Esophagus muscularis mucosa (tissue), 4 donors: ENCODE data around the gene PBRM1. TPM values are rescaled to one million over a fixed set of nuclear protein-coding genes. Genes with fewer than 3 reads are reported as not detected.

Source experiments
- DNase-seq: peaks from one replicate; pipeline ENCODE4 v3.0.0-alpha.2; 2017; ENCODE audit errors: extremely low spot score
- H3K27ac ChIP-seq, 4 donors: fragments of 200-600 bp; sonication (generic); replicated peaks in 1 of 4; 1 replicate in 3 of 4; 2 replicates in 1 of 4; pipeline ENCODE4 v1.5.1; 2016 to 2019; ENCODE audit warnings: mild to moderate bottlenecking in 1 of 4
- H3K27me3 ChIP-seq, 4 donors: fragments of 200-600 bp; sonication (generic); one replicate each; pipeline versions ENCODE4 v1.5.1 to v1.6.0; 2016 to 2019
- H3K36me3 ChIP-seq, 4 donors: fragments of 200-600 bp; sonication (generic); one replicate each; pipeline ENCODE4 v1.5.1; 2016 to 2019
- H3K4me1 ChIP-seq, 4 donors: fragments of 200-600 bp; sonication (generic); one replicate each; pipeline ENCODE4 v1.5.1; 2016 to 2019
- H3K4me3 ChIP-seq, 4 donors: fragments of 200-600 bp; sonication (generic); 1 replicate in 2 of 4; 2 replicates in 2 of 4; pipeline ENCODE4 v1.5.1; 2016 to 2019; ENCODE audit warnings: mild to moderate bottlenecking in 4 of 4, moderate library complexity in 1 of 4
- H3K9me3 ChIP-seq, 4 donors: fragments of 200-600 bp; sonication (generic); 1 replicate in 3 of 4; 2 replicates in 1 of 4; pipeline ENCODE4 v1.5.1; 2016 to 2019
- CTCF ChIP-seq, 3 experiments: fragments of 200-600 bp in 2 of 3; fragments of 450-650 bp in 1 of 3; sonication (generic) in 2 of 3; IDR thresholded peaks; one replicate each; pipeline ENCODE4 v1.5.1; 2017 to 2019; ENCODE audit warnings: antibody characterized with exemption in 3 of 3, mild to moderate bottlenecking in 2 of 3, moderate library complexity in 1 of 3
- EP300 ChIP-seq: sonication (generic); formaldehyde crosslinking; IDR thresholded peaks from one replicate; pipeline ENCODE4 v1.6.1; 2017; ENCODE audit warnings: antibody characterized with exemption
- POLR2A ChIP-seq: fragments of 450-650 bp; IDR thresholded peaks from one replicate; pipeline ENCODE4 v1.6.1; 2017; ENCODE audit warnings: antibody characterized with exemption, moderate library complexity, mild to moderate bottlenecking, low read depth
- POLR2AphosphoS5 ChIP-seq, 2 donors: sonication (generic); formaldehyde crosslinking; IDR thresholded peaks; one replicate each; pipeline ENCODE4 v1.6.1; 2017; ENCODE audit warnings: antibody characterized with exemption in 2 of 2
- WGBS: methylation state at CpG from one replicate; pipeline ENCODE4 v1.1.5; 2018; 5-methylcytosine and 5-hydroxymethylcytosine counted together
- intact Hi-C: fragments of 100-400 bp; cut with DNase I; formaldehyde crosslinking; loops from one replicate; pipeline ENCODE4 v1.15.1; 2023
- total RNA-seq, 4 donors: library from RNA; depleted of rRNA; stranded (reverse); fragments of >200 nt; gene quantifications; one replicate each; pipeline versions ENCODE4 v1.1.0 to v1.2.1, GENCODE V29; 2016

The PBRM1 gene
- total RNA-seq, 4 donors from 2014 or later, result 79.4 to 99.3 (median 82.8) TPM

- Histone ChIP-seq H3K27ac (no peak overlapping the region), H3K9me3 (no peaks in the 10 kb centered on the region), H3K4me1 (peaks cover 34 to 43% (median 37%) of the 10 kb centered on the region in 4 donors), H3K36me3 (peaks cover 0 to 39% (median 18%) of the 10 kb centered on the region in 4 donors), H3K27me3 (no peaks in the 10 kb centered on the region), H3K4me3 (no peak overlapping the region)
- DNase-seq, result no peak
- TF ChIP-seq POLR2AphosphoS5 (IDR thresholded peaks at IDR 0.05) (no peak), CTCF (IDR thresholded peaks at IDR 0.05) (no peak), EP300 (no peak), POLR2A (no peak)
- intact Hi-C loops, result no loop called here
- WGBS, result 91% methylated on average over 2 of the region's 2 CpGs
Observed at GRCh38 chr3:52541050-52541449, 144.7 kb downstream of the PBRM1 start.

- TF ChIP-seq POLR2A, result no peak
- no peak for TF ChIP-seq EP300
- no peak for TF ChIP-seq POLR2AphosphoS5 (IDR thresholded peaks at IDR 0.05)
- no peak for TF ChIP-seq CTCF (IDR thresholded peaks at IDR 0.05)
- H3K27me3 ChIP-seq, result no peaks in the 10 kb centered on the region
- no peaks in the 10 kb centered on the region for H3K9me3 ChIP-seq
- intact Hi-C loops, result no loop called here
- DNase-seq, result no peak
- H3K4me1 ChIP-seq, result peaks cover 52 to 57% (median 55%) of the 10 kb centered on the region in 4 donors
- peak overlapping the region in 2 of 4 donors; percentile 16 to 95 for H3K27ac ChIP-seq
- peak overlapping the region in 1 of 4 donors; percentile 2 for H3K4me3 ChIP-seq
- 89% methylated on average over 5 of the region's 5 CpGs for WGBS
- H3K36me3 ChIP-seq, result peaks cover 0 to 26% (median 10%) of the 10 kb centered on the region in 4 donors
Observed at GRCh38 chr3:52539010-52539653, 146.6 kb downstream of the PBRM1 start.

- H3K36me3 ChIP-seq, result peaks cover 0 to 21% (median 8%) of the 10 kb centered on the region in 4 donors
- peak overlapping the region; percentile 84 to 95 (median 91) for H3K27ac ChIP-seq
- peak; percentile 72 for DNase-seq
- H3K4me3 ChIP-seq, result peak overlapping the region; percentile 71 to 81 (median 74)
- H3K27me3 ChIP-seq, result no peaks in the 10 kb centered on the region
- TF ChIP-seq POLR2AphosphoS5 (IDR thresholded peaks at IDR 0.05) (no peak), EP300 (no peak), CTCF (IDR thresholded peaks at IDR 0.05) (no peak), POLR2A (no peak)
- H3K9me3 ChIP-seq, result no peaks in the 10 kb centered on the region
- intact Hi-C loops, result no loop called here
- peaks cover 55 to 65% (median 63%) of the 10 kb centered on the region in 4 donors for H3K4me1 ChIP-seq
- WGBS, result 76% methylated on average over 7 of the region's 7 CpGs
Observed at GRCh38 chr3:52537726-52538421, 147.8 kb downstream of the PBRM1 start.

GRCh38 chr3:52537165-52537620 lies 148.5 kb downstream of the PBRM1 start:
- intact Hi-C loops, result no loop called here
- H3K4me3 ChIP-seq, result peak overlapping the region; percentile 71 to 81 (median 74)
- TF ChIP-seq POLR2A (no peak), EP300 (no peak), CTCF (IDR thresholded peaks at IDR 0.05) (no peak), POLR2AphosphoS5 (IDR thresholded peaks at IDR 0.05) (no peak)
- H3K9me3 ChIP-seq, result no peaks in the 10 kb centered on the region
- peaks cover 0 to 21% (median 7%) of the 10 kb centered on the region in 4 donors for H3K36me3 ChIP-seq
- no peaks in the 10 kb centered on the region for H3K27me3 ChIP-seq
- no peak for DNase-seq
- 3% methylated on average over 6 of the region's 6 CpGs for WGBS
- peak overlapping the region; percentile 84 to 95 (median 91) for H3K27ac ChIP-seq
- peaks cover 62 to 72% (median 70%) of the 10 kb centered on the region in 4 donors for H3K4me1 ChIP-seq
